ENCODE measurements around the gene IGFALS. TPM values are rescaled to one million over a fixed set of nuclear protein-coding genes. Genes with fewer than 3 reads are reported as not detected.

The IGFALS gene
- total and polyA plus RNA-seq, 2 of the 4 experiments (the other 2 are of a cell fraction): not detected

DNA sequence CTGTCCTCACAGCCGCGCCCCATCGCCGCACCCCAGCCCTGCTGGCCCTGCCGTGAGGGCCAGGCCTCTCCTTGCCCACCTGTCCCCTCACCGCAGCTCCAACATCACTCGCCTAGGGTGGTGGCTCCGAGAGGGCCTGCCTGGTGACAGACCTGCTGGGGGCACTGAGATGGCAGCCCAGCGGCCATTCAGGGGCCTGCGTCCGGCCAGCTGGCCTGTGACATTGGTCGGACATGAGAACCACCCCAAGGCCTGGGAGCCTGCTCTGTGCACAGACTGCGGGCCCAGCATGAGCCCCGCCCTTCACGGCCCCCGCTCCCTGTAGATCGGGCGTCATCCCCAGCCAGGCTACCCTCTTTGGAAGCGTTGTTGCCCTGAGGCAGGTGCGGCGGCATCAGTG, 34.0 kb downstream of the IGFALS start:
- no peak overlapping the region for H3K4me3 ChIP-seq (ENCODE audit: insufficient read depth, low read depth, low read length)
- CTCF ChIA-PET: no interaction called here
- ATAC-seq (ENCODE audit: low read depth) (no peak), DNase-seq (no peak)
- no peak overlapping the region for H3K27ac ChIP-seq (ENCODE audit: insufficient read depth, low read length)
- in situ Hi-C loops (cut with MboI; ENCODE audit: low sequenced_read_pairs) (no loop called here), intact Hi-C loops (cut with micrococcal nuclease) (no loop called here), dilution Hi-C loops (cut with HindIII; ENCODE audit: low sequenced_read_pairs, unreplicated experiment) (no loop called here)
- H2AK9ac ChIP-seq (replicated peaks; ENCODE audit: low read depth, low read length, poor library complexity): no peak overlapping the region
- no TSS peak for BruUV-seq (replicated peaks)
- no peaks in the 10 kb centered on the region for H3K9me3 ChIP-seq (ENCODE audit: control insufficient read depth, insufficient read depth, low read length)
- H4K5ac ChIP-seq (ENCODE audit: low read depth, low read length): no peak overlapping the region
- no peak overlapping the region for H3K4ac ChIP-seq (ENCODE audit: low read depth, low read length)
- POLR2A ChIA-PET (ENCODE audit: unreplicated experiment): no interaction called here
- WGBS, 2 experiments (ENCODE audit: extremely low coverage in 2 of 2, insufficient read length in 1 of 2): 97% methylated on average over 10 of the region's 21 CpGs; no CpG with 5 or more reads in 1 of the 2 experiments
- H3K14ac ChIP-seq (replicated peaks; ENCODE audit: low read depth, low read length): no peak overlapping the region
- TF ChIP-seq RCOR1 (IDR thresholded peaks at IDR 0.05; ENCODE audit: insufficient replicate concordance, low read length): no peak
- TF ChIP-seq BHLHE40 (IDR thresholded peaks at IDR 0.05; ENCODE audit: low read depth, low read length): no peak
- no peak for TF ChIP-seq FOS (IDR thresholded peaks at IDR 0.05; ENCODE audit: low read depth, low read length)
- TF ChIP-seq, protein P1, sequence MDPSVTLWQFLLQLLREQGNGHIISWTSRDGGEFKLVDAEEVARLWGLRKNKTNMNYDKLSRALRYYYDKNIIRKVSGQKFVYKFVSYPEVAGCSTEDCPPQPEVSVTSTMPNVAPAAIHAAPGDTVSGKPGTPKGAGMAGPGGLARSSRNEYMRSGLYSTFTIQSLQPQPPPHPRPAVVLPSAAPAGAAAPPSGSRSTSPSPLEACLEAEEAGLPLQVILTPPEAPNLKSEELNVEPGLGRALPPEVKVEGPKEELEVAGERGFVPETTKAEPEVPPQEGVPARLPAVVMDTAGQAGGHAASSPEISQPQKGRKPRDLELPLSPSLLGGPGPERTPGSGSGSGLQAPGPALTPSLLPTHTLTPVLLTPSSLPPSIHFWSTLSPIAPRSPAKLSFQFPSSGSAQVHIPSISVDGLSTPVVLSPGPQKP (IDR thresholded peaks at IDR 0.05; ENCODE audit: borderline replicate concordance, low read depth, low read length): no peak
- TF ChIP-seq RFX5 (IDR thresholded peaks at IDR 0.05; ENCODE audit: low read depth, low read length): no peak
- TF ChIP-seq POLR2A (IDR thresholded peaks at IDR 0.05; ENCODE audit: low read depth, low read length): no peak
- no peak for TF ChIP-seq CEBPB (IDR thresholded peaks at IDR 0.05; ENCODE audit: low read depth, low read length)
- no peak for TF ChIP-seq SMC3 (IDR thresholded peaks at IDR 0.05; ENCODE audit: low read depth, low read length)
- no peak for TF ChIP-seq MXI1 (IDR thresholded peaks at IDR 0.05; ENCODE audit: borderline replicate concordance, low read depth, low read length)
- TF ChIP-seq, protein P2, sequence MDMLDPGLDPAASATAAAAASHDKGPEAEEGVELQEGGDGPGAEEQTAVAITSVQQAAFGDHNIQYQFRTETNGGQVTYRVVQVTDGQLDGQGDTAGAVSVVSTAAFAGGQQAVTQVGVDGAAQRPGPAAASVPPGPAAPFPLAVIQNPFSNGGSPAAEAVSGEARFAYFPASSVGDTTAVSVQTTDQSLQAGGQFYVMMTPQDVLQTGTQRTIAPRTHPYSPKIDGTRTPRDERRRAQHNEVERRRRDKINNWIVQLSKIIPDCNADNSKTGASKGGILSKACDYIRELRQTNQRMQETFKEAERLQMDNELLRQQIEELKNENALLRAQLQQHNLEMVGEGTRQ (IDR thresholded peaks at IDR 0.05; ENCODE audit: low read depth, low read length): no peak
- TF ChIP-seq, protein P3, sequence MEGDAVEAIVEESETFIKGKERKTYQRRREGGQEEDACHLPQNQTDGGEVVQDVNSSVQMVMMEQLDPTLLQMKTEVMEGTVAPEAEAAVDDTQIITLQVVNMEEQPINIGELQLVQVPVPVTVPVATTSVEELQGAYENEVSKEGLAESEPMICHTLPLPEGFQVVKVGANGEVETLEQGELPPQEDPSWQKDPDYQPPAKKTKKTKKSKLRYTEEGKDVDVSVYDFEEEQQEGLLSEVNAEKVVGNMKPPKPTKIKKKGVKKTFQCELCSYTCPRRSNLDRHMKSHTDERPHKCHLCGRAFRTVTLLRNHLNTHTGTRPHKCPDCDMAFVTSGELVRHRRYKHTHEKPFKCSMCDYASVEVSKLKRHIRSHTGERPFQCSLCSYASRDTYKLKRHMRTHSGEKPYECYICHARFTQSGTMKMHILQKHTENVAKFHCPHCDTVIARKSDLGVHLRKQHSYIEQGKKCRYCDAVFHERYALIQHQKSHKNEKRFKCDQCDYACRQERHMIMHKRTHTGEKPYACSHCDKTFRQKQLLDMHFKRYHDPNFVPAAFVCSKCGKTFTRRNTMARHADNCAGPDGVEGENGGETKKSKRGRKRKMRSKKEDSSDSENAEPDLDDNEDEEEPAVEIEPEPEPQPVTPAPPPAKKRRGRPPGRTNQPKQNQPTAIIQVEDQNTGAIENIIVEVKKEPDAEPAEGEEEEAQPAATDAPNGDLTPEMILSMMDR (conservative IDR thresholded peaks at IDR 0.05; ENCODE audit: low read depth, low read length): no peak
- TF ChIP-seq MAFK (IDR thresholded peaks at IDR 0.05; ENCODE audit: low read depth, low read length): no peak
- TF ChIP-seq MAZ (IDR thresholded peaks at IDR 0.05; ENCODE audit: borderline replicate concordance, low read depth, low read length): no peak
- H3K9me1 ChIP-seq (ENCODE audit: insufficient read depth, low read length): no peaks in the 10 kb centered on the region
- no peak overlapping the region for H2AK5ac ChIP-seq (ENCODE audit: low read depth, low read length)
- no peaks in the 10 kb centered on the region for H4K20me1 ChIP-seq (ENCODE audit: insufficient read depth, low read length)
- no peak overlapping the region for H4K8ac ChIP-seq (ENCODE audit: low read depth in 2 of 2, low read length in 2 of 2)
- H3K9ac ChIP-seq (ENCODE audit: low read depth, low read length): no peak overlapping the region
- H3K4me2 ChIP-seq (ENCODE audit: low read depth, low read length): no peak overlapping the region
- H3K56ac ChIP-seq (ENCODE audit: extremely low read depth, insufficient read depth, low read length): no peak overlapping the region
- no peaks in the 10 kb centered on the region for H3K4me1 ChIP-seq (ENCODE audit: control insufficient read depth, insufficient read depth, low read length)
- H2BK20ac ChIP-seq (ENCODE audit: low read depth, low read length): no peak overlapping the region
- no peak overlapping the region for H3K23ac ChIP-seq (ENCODE audit: low read depth, low read length)
- H3K79me1 ChIP-seq (ENCODE audit: low read depth in 1 of 2, low read length in 2 of 2): 0 out of 4 replicates have a peak, but pooled peaks cover 0 to 4% of the 10 kb centered on the region in 2 experiments
- no peak overlapping the region for H2BK5ac ChIP-seq (ENCODE audit: low read depth, low read length, poor library complexity, severe bottlenecking)
- no peak overlapping the region for H2BK15ac ChIP-seq (ENCODE audit: low read depth, low read length)
- H3K36me3 ChIP-seq (ENCODE audit: control insufficient read depth, insufficient read depth, low read length): peaks cover 64% of the 10 kb centered on the region
- H2BK120ac ChIP-seq (ENCODE audit: low read depth, low read length): no peak overlapping the region
- no peak overlapping the region for H2AFZ ChIP-seq (replicated peaks; ENCODE audit: low read length, poor library complexity)
- no peak overlapping the region for H4K91ac ChIP-seq (ENCODE audit: insufficient read depth, low read depth, low read length)
- H3K27me3 ChIP-seq (ENCODE audit: control insufficient read depth, insufficient read depth, low read length): no peaks in the 10 kb centered on the region
- no peak overlapping the region for H3K18ac ChIP-seq (ENCODE audit: low read depth, low read length)
